ENCODE measurements around the gene TRIM31. TPM values are rescaled to one million over a fixed set of nuclear protein-coding genes. Genes with fewer than 3 reads are reported as not detected.

TRIM31 gene
- total RNA-seq, 4 donors from 2014 or later = not detected

- Histone ChIP-seq H3K27ac (no peak overlapping the region), H3K4me3 (no peak overlapping the region), H3K36me3 (no peaks in the 10 kb centered on the region), H3K9me3 (no peaks in the 10 kb centered on the region), H3K4me1 (peaks cover 0 to 13% (median 1%) of the 10 kb centered on the region in 4 donors), H3K27me3 (peaks cover 0 to 7% of the 10 kb centered on the region in 2 donors)
- WGBS, 2 donors = 62 to 79% methylated on average over 4 of the region's 4 CpGs
- DNase-seq (ENCODE audit: low spot score in 2 of 2) = no peak
- TF ChIP-seq EP300 (IDR thresholded peaks at IDR 0.05) (no peak), POLR2A (IDR thresholded peaks at IDR 0.05) (no peak)
- TF ChIP-seq, protein P1, sequence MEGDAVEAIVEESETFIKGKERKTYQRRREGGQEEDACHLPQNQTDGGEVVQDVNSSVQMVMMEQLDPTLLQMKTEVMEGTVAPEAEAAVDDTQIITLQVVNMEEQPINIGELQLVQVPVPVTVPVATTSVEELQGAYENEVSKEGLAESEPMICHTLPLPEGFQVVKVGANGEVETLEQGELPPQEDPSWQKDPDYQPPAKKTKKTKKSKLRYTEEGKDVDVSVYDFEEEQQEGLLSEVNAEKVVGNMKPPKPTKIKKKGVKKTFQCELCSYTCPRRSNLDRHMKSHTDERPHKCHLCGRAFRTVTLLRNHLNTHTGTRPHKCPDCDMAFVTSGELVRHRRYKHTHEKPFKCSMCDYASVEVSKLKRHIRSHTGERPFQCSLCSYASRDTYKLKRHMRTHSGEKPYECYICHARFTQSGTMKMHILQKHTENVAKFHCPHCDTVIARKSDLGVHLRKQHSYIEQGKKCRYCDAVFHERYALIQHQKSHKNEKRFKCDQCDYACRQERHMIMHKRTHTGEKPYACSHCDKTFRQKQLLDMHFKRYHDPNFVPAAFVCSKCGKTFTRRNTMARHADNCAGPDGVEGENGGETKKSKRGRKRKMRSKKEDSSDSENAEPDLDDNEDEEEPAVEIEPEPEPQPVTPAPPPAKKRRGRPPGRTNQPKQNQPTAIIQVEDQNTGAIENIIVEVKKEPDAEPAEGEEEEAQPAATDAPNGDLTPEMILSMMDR (IDR thresholded peaks at IDR 0.05) = no peak
Observed at GRCh38 chr6:30152016-30152673, 39.3 kb upstream of the TRIM31 start.

- 50 to 68% methylated on average over 3 of the region's 3 CpGs for WGBS, 2 donors
- H3K36me3 ChIP-seq = no peaks in the 10 kb centered on the region
Observed at GRCh38 chr6:30151580-30151979, 38.7 kb upstream of the TRIM31 start.

GRCh38 chr6:30150671-30151395, 37.9 kb upstream of the TRIM31 start:
- 82 to 86% methylated on average over 10 of the region's 10 CpGs for WGBS, 2 donors
- Histone ChIP-seq H3K9me3 (no peaks in the 10 kb centered on the region), H3K4me1 (peaks cover 0 to 3% (median 1%) of the 10 kb centered on the region in 4 donors), H3K4me3 (no peak overlapping the region), H3K27me3 (peaks cover 0 to 12% of the 10 kb centered on the region in 2 donors), H3K27ac (no peak overlapping the region), H3K36me3 (no peaks in the 10 kb centered on the region)
- TF ChIP-seq POLR2A (IDR thresholded peaks at IDR 0.05) = no peak
- TF ChIP-seq EP300 (IDR thresholded peaks at IDR 0.05) = no peak
- TF ChIP-seq, protein P1 (IDR thresholded peaks at IDR 0.05) = no peak
- DNase-seq (ENCODE audit: low spot score in 2 of 2) = no peak

More at GRCh38 chr6:30151580-30151979, 38.7 kb upstream of the TRIM31 start:
- TF ChIP-seq POLR2A (IDR thresholded peaks at IDR 0.05) = no peak
- no peak for TF ChIP-seq EP300 (IDR thresholded peaks at IDR 0.05)
- TF ChIP-seq, protein P1 (IDR thresholded peaks at IDR 0.05) = no peak
- H3K9me3 ChIP-seq = no peaks in the 10 kb centered on the region
- H3K4me1 ChIP-seq = peaks cover 0 to 10% (median 1%) of the 10 kb centered on the region in 4 donors
- H3K27ac ChIP-seq = no peak overlapping the region
- H3K27me3 ChIP-seq = peaks cover 0 to 7% of the 10 kb centered on the region in 2 donors
- H3K4me3 ChIP-seq = no peak overlapping the region
- DNase-seq (ENCODE audit: low spot score in 2 of 2) = no peak

DNA sequence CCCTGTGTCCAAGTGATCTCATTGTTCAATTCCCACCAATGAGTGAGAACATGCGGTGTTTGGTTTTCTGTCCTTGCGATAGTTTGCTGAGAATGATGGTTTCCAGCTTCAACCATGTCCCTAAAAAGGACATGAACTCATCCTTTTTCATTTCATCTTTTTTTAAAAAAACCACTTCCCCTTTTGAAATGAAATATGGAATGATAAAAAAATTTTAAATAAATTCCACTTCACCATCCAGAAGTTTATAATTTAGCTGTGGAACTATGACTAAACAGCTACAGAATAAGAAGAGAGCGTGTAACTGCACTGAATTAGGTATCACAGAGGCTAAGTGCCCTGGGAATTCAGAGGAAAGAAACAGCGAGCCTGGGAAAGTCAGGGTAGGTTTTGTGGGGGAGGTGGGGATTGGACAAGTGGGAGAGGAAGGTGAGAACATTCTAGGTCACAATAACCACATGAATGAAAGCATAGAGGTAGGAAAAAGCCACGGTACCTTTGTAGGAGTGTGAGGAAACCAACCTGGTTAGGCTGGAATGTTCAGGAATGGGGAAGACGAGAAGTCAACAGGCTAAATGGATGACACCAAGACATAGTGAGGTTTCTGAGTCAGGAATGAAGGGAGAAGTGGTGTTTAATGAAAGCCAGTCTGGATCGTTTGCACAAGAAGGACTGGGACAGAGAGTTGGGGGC, 37.1 kb upstream of the TRIM31 start:
- TF ChIP-seq, protein P1 (IDR thresholded peaks at IDR 0.05) = no peak
- TF ChIP-seq EP300 (IDR thresholded peaks at IDR 0.05) (no peak), POLR2A (IDR thresholded peaks at IDR 0.05) (no peak)

More for the DNA sequence above, 37.1 kb upstream of the TRIM31 start:
- peaks cover 0 to 3% (median 0%) of the 10 kb centered on the region in 4 donors for H3K4me1 ChIP-seq
- DNase-seq (ENCODE audit: low spot score in 2 of 2) = no peak
- no peaks in the 10 kb centered on the region for H3K9me3 ChIP-seq
- no peaks in the 10 kb centered on the region for H3K36me3 ChIP-seq
- H3K27me3 ChIP-seq = peaks cover 0 to 19% of the 10 kb centered on the region in 2 donors
- 64 to 65% methylated on average over 7 of the region's 7 CpGs for WGBS, 2 donors
- no peak overlapping the region for H3K4me3 ChIP-seq
- no peak overlapping the region for H3K27ac ChIP-seq

Measured in tibial nerve (tissue), 4 donors.